HG03159 (cell line): Measurements from ENCODE around the gene MRPL36.

Experiments
- ATAC-seq: cut with Tn5 transposase; IDR thresholded peaks from one replicate; pipeline ENCODE4 v1.9.1; 2021; ENCODE audit warnings: mild to moderate bottlenecking, moderate library complexity; ENCODE audit not compliant: unreplicated experiment

The MRPL36 gene

DNA sequence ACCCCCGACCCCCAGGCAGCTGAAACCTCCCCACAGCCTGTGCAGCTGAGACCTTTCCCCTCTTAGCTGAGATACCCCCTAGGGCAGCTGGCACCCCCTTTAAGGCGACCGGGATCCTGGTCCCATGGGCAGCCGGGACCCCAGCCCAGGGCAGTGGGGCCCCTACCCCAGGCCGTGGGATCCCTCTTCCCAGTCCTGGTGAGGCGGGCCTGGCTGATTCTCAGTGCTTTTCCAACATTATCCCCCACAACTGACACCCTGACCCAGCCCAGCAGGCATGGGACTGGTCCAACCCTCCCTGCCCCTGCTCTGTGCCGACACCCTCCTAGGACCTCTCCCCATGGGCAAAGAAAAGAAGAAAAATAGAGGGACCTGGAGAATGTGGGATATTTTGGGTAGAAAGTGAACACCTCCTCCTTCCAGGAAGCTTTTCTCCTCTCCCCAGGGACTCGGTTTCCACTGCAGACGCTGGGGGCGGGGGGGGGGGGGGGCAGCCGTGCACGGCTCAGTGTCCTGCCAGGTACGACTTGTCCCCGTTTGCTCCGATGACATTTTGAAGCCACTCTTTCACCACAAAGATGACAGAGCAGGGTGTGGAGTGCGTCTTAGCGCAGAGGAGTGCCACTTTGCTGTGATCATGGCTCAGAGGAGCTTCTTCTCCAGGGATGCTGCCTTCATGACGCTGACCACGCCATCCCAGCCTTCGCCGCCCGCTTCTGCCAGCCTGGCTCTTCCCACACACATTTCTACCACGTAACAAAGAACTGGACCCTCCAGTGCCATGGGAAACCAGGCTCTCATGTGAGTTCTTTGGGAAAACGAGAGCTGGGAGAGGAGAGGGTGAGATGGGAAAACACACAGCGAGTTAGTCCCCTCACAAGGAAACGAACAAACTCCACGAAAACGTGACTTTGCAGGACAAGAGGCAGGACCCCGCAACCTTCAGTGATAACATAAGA is 47.5 kb downstream of the MRPL36 start:
- no peak for ATAC-seq

DNA sequence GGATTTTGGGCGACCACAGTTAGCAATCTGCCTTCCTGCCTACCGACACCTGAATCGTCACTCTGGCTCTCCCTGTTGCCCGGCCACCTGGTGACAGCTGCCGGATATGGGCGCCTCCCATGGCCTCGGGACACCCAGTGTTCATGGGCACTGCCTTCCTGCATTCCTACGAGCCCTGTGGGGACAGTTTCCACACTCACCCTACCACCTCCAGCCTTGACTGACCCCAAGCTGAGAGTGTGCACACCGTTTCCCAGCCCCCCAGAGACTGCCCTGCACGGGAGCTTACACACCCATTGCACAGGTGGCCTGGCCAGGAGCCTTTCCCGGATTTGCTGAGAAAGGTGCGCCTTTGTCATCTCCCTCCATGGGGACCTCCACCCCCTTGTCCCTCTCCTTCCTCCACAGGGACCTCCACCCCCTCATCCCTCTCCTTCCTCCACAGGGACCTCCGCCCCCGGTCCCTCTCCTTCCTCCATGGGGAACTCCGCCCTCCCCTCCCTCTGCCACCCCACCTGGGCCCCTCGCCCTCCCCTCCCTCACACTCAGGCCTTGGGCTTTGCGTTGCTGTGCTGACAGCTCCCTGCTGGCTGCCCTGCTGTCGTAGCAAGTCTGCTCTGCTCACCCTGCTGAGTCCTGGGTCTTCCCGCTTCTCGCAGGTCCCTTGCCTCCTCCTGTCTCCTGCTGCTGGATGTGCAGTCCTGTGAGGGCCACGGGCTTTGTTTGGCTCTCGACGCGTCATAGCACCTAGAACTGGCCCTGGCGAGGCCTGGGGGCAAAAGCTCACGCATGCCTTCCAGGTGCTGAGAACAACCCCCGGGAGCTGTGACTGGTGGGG is 48.4 kb downstream of the MRPL36 start:
- no peak for ATAC-seq

- ATAC-seq = no peak
Measured at GRCh38 chr5:1750469-1750868, 49.2 kb downstream of the MRPL36 start.

DNA sequence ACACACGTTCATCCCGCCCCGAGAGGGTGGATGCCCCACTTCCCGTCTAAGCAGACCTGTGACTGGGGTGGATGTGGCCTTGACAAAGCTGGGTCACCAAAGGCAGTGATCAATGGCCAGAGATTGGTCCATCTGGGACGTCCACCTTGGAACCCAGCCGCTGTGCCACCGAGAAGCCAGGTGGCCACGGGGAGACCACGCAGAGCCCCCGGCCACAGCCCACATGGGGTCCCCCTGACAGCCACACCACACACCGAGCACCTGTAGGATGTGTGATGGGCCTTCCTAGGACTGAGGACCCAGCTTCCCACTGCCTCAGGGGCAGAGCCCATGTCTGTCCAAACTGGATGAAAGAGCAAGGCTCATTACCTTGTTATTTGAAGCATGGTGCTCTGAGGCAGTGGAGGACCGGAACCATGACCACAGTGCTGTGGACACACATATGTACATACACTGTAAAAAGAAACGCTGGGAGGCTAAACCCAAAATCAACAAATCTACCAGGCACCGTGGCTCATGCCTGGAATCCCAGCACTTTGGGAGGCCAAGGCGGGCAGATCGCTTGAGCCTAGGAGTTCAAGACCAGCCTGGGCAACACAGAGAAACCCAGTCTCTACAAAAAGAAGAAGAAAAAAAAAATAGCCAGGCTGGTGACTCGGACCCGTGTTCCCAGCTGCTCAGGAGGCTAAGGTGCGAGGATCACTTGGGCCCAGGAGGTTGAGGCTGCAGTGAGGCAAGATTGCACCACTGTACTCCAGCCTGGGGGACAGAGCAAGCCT is 50.1 kb downstream of the MRPL36 start:
- no peak for ATAC-seq

- no peak for ATAC-seq
Measured at GRCh38 chr5:1748845-1749244, 50.8 kb downstream of the MRPL36 start.
